Esophagus squamous epithelium (tissue), 5 donors: ENCODE data around the gene BACE1-AS. TPM values are rescaled to one million over a fixed set of nuclear protein-coding genes. Genes with fewer than 3 reads are reported as not detected.

Experiments
- DNase-seq: peaks from one replicate; lab custom pipeline; 2025; lab: John Stamatoyannopoulos, UW
- H3K27ac ChIP-seq, 4 donors: fragments of 200-600 bp; sonication (generic); one replicate each; pipeline ENCODE4 v1.5.1; 2016 to 2019; ENCODE audit warnings: mild to moderate bottlenecking in 1 of 4
- H3K27me3 ChIP-seq, 4 donors: fragments of 200-600 bp; sonication (generic); 1 replicate in 3 of 4; 2 replicates in 1 of 4; pipeline versions ENCODE4 v1.5.1 to v1.6.0; 2017 to 2021; ENCODE audit warnings: antibody characterized with exemption in 1 of 4
- H3K36me3 ChIP-seq, 3 donors: fragments of 200-600 bp; sonication (generic); one replicate each; pipeline ENCODE4 v1.5.1; 2016 to 2019
- H3K4me1 ChIP-seq, 3 donors: fragments of 200-600 bp; sonication (generic); one replicate each; pipeline ENCODE4 v1.5.1; 2017 to 2019
- H3K4me3 ChIP-seq, 4 donors: fragments of 200-600 bp; sonication (generic); 1 replicate in 3 of 4; 2 replicates in 1 of 4; pipeline ENCODE4 v1.5.1; 2016 to 2019; ENCODE audit warnings: mild to moderate bottlenecking in 2 of 4, moderate library complexity in 1 of 4
- H3K9me3 ChIP-seq, 3 donors: fragments of 200-600 bp; sonication (generic); one replicate each; pipeline ENCODE4 v1.5.1; 2016 to 2019
- CTCF ChIP-seq, 6 experiments: fragments of 450-650 bp in 4 of 6; fragments of 200-600 bp in 2 of 6; sonication (generic) in 2 of 6; IDR thresholded peaks; one replicate each; pipeline ENCODE4 v1.5.1; 2016 to 2019; ENCODE audit warnings: antibody characterized with exemption in 6 of 6, mild to moderate bottlenecking in 4 of 6, moderate library complexity in 4 of 6
- POLR2A ChIP-seq, 4 donors: fragments of 450-650 bp; IDR thresholded peaks; one replicate each; pipeline ENCODE4 v1.6.1; 2017; ENCODE audit warnings: antibody characterized with exemption in 4 of 4, mild to moderate bottlenecking in 4 of 4, moderate library complexity in 3 of 4
- WGBS, 2 donors: methylation state at CpG; one replicate each; pipeline ENCODE4 v1.1.5; 2018; 5-methylcytosine and 5-hydroxymethylcytosine counted together
- intact Hi-C: fragments of 100-400 bp; cut with DNase I; formaldehyde crosslinking; loops from one replicate; pipeline ENCODE4 v1.15.0; 2022
- small RNA-seq, 4 donors: library from RNA; depleted of rRNA; stranded (forward); fragments of <200 nt; gene quantifications; one replicate each; pipeline ENCODE3, GENCODE V24; 2016
- total RNA-seq, 4 donors: library from RNA; depleted of rRNA; stranded (reverse); fragments of >200 nt; gene quantifications; one replicate each; pipeline ENCODE4 v1.1.0, GENCODE V29; 2016
- donor health status: DM: yes; HTN: yes; CAD: no.

BACE1-AS gene
- total RNA-seq, 4 donors from 2014 or later: 2.0 to 5.7 (median 3.6) TPM

GRCh38 chr11:117337076-117337475 lies 45.9 kb downstream of the BACE1-AS start:
- H3K27me3 ChIP-seq: no peaks in the 10 kb centered on the region
- no peaks in the 10 kb centered on the region for H3K9me3 ChIP-seq
- H3K36me3 ChIP-seq: peaks cover 0 to 73% (median 7%) of the 10 kb centered on the region in 3 donors
- no peak overlapping the region for H3K27ac ChIP-seq
- no peak for DNase-seq
- TF ChIP-seq POLR2A (IDR thresholded peaks at IDR 0.05): no peak
- no peak for TF ChIP-seq CTCF (IDR thresholded peaks at IDR 0.05)
- intact Hi-C loops: no loop called here
- 97 to 100% methylated on average over 4 of the region's 4 CpGs for WGBS, 2 donors
- H3K4me3 ChIP-seq: no peak overlapping the region
- no peaks in the 10 kb centered on the region for H3K4me1 ChIP-seq

Small RNA genes lying within 50 kb of the gene (small RNA-seq; reads per million reads assigned to genes)
- gene RF00564: 0 reads per million in 4 donors

Other genes with a start within 250 kb of the BACE1-AS start
- 10 to 100 TPM; 16.2 to 35.1 (median 20.3) TPM for gene SIK3, start 192.9 kb upstream of the BACE1-AS start, total RNA-seq
- 10 to 100 TPM; 33.2 to 64.0 (median 48.5) TPM for gene PAFAH1B2, start 147.1 kb upstream of the BACE1-AS start, total RNA-seq
- 10 to 100 TPM in 2 of 4 donors, 1 to 10 TPM in 2; 6.9 to 20.0 (median 9.4) TPM for gene SIDT2, start 112.6 kb upstream of the BACE1-AS start, total RNA-seq
- 1,000 to 10,000 TPM in 1 of 4 donors, 100 to 1,000 TPM in 2, 10 to 100 TPM in 1; 64.8 to 1,356 (median 373) TPM for gene TAGLN, start 92.0 kb upstream of the BACE1-AS start, total RNA-seq
- 10 to 100 TPM; 28.7 to 53.3 (median 45.0) TPM for gene PCSK7, start 59.3 kb upstream of the BACE1-AS start, total RNA-seq
- 10 to 100 TPM in 1 of 4 donors, 1 to 10 TPM in 3; 5.0 to 10.5 (median 5.6) TPM for gene RNF214, start 58.7 kb upstream of the BACE1-AS start, total RNA-seq
- gene BACE1, start 24.9 kb downstream of the BACE1-AS start, total RNA-seq: 10 to 100 TPM in 3 of 4 donors, 1 to 10 TPM in 1; 7.0 to 16.9 (median 13.9) TPM
- gene CEP164, start 36.5 kb downstream of the BACE1-AS start, total RNA-seq: 10 to 100 TPM in 2 of 4 donors, 1 to 10 TPM in 2; 7.3 to 20.0 (median 13.0) TPM